ENCODE data around the gene PDCD11.
A peak's percentile ranks its signal among the peaks of the same experiment; 100 is the strongest.

PDCD11 gene

GRCh38 chr10:103373544-103373943 is 22.9 kb upstream of the PDCD11 start:
- H3K4me1 ChIP-seq (ENCODE audit: low read depth, poor library complexity, severe bottlenecking): peaks cover 24% of the 10 kb centered on the region
- no peak overlapping the region for H3K27ac ChIP-seq
- H4K20me1 ChIP-seq (ENCODE audit: insufficient read depth): no peaks in the 10 kb centered on the region
- H3K9ac ChIP-seq: no peak overlapping the region
- no peak overlapping the region for H2AFZ ChIP-seq (ENCODE audit: low read depth)
- H3K27me3 ChIP-seq (ENCODE audit: insufficient read depth, low read depth): no peaks in the 10 kb centered on the region
- H3K4me3 ChIP-seq (IDR thresholded peaks at IDR 0.05; ENCODE audit: insufficient read depth, low read depth, low read length): no peak overlapping the region
- TF ChIP-seq CTCF (conservative IDR thresholded peaks at IDR 0.05; ENCODE audit: low read depth, low read length): no peak
- no peaks in the 10 kb centered on the region for H3K36me3 ChIP-seq (ENCODE audit: insufficient read depth)
- H3K79me2 ChIP-seq (ENCODE audit: insufficient read depth, low read depth): peaks cover 27% of the 10 kb centered on the region; the same call in 1 of the 2 replicates
- no peak overlapping the region for H3K4me2 ChIP-seq

- H3K4me3 ChIP-seq (IDR thresholded peaks at IDR 0.05; ENCODE audit: insufficient read depth, low read depth, low read length): no peak overlapping the region
- H2AFZ ChIP-seq (ENCODE audit: low read depth): no peak overlapping the region
- H3K27ac ChIP-seq: no peak overlapping the region
- no peak overlapping the region for H3K4me2 ChIP-seq
- H3K36me3 ChIP-seq (ENCODE audit: insufficient read depth): no peaks in the 10 kb centered on the region
- H3K79me2 ChIP-seq (ENCODE audit: insufficient read depth, low read depth): peaks cover 25% of the 10 kb centered on the region; the same call in 1 of the 2 replicates
- TF ChIP-seq CTCF (conservative IDR thresholded peaks at IDR 0.05; ENCODE audit: low read depth, low read length): no peak
- no peaks in the 10 kb centered on the region for H3K27me3 ChIP-seq (ENCODE audit: insufficient read depth, low read depth)
- no peak overlapping the region for H3K9ac ChIP-seq
- H3K4me1 ChIP-seq (ENCODE audit: low read depth, poor library complexity, severe bottlenecking): peaks cover 23% of the 10 kb centered on the region
- H4K20me1 ChIP-seq (ENCODE audit: insufficient read depth): no peaks in the 10 kb centered on the region
Observed at GRCh38 chr10:103374263-103374662, 22.2 kb upstream of the PDCD11 start.

- no peak for TF ChIP-seq CTCF (conservative IDR thresholded peaks at IDR 0.05; ENCODE audit: low read depth, low read length)
- no peak overlapping the region for H3K9ac ChIP-seq
Observed at GRCh38 chr10:103382769-103383168, 13.7 kb upstream of the PDCD11 start.

GRCh38 chr10:103394180-103394579 is 2.2 kb upstream of the PDCD11 start:
- H3K4me2 ChIP-seq: no peak overlapping the region
- no peaks in the 10 kb centered on the region for H4K20me1 ChIP-seq (ENCODE audit: insufficient read depth)
- H3K4me1 ChIP-seq (ENCODE audit: low read depth, poor library complexity, severe bottlenecking): peaks cover 40% of the 10 kb centered on the region
- H3K36me3 ChIP-seq (ENCODE audit: insufficient read depth): peaks cover 4% of the 10 kb centered on the region; the same call in 1 of the 2 replicates
- no peak overlapping the region for H3K4me3 ChIP-seq (IDR thresholded peaks at IDR 0.05; ENCODE audit: insufficient read depth, low read depth, low read length)
- H3K27ac ChIP-seq: no peak overlapping the region
- no peak for TF ChIP-seq CTCF (conservative IDR thresholded peaks at IDR 0.05; ENCODE audit: low read depth, low read length)
- no peaks in the 10 kb centered on the region for H3K27me3 ChIP-seq (ENCODE audit: insufficient read depth, low read depth)
- no peak overlapping the region for H3K9ac ChIP-seq
- H2AFZ ChIP-seq (ENCODE audit: low read depth): no peak overlapping the region
- H3K79me2 ChIP-seq (ENCODE audit: insufficient read depth, low read depth): peaks cover 62% of the 10 kb centered on the region

More at GRCh38 chr10:103382769-103383168, 13.7 kb upstream of the PDCD11 start:
- Histone ChIP-seq H2AFZ (ENCODE audit: low read depth) (no peak overlapping the region), H3K27ac (peak overlapping the region; percentile 9; the same call in 1 of the 2 replicates), H3K4me1 (ENCODE audit: low read depth, poor library complexity, severe bottlenecking) (peaks cover 10% of the 10 kb centered on the region), H3K36me3 (ENCODE audit: insufficient read depth) (0 out of 2 replicates have a peak, but pooled peaks cover 3% of the 10 kb centered on the region), H3K4me3 (IDR thresholded peaks at IDR 0.05; ENCODE audit: insufficient read depth, low read depth, low read length) (no peak overlapping the region), H3K27me3 (ENCODE audit: insufficient read depth, low read depth) (no peaks in the 10 kb centered on the region), H4K20me1 (ENCODE audit: insufficient read depth) (no peaks in the 10 kb centered on the region), H3K4me2 (no peak overlapping the region), H3K79me2 (ENCODE audit: insufficient read depth, low read depth) (no peaks in the 10 kb centered on the region)

Data from KMS-11 (cell line).